Kidney epithelial cell (primary cell): Measurements from ENCODE around the gene GABRB3. TPM values are rescaled to one million over a fixed set of nuclear protein-coding genes. Genes with fewer than 3 reads are reported as not detected.

Experiments used
- DNase-seq: peaks from one replicate; pipeline ENCODE4 v3.0.0-alpha.2; 2010; ENCODE audit warnings: low read depth
- H3K27me3 ChIP-seq: 2 replicates; pipeline ENCODE4 v1.6.0; 2011; ENCODE audit warnings: low read length; ENCODE audit not compliant: control insufficient read depth, insufficient read depth
- H3K36me3 ChIP-seq: 2 replicates; pipeline ENCODE4 v1.5.1; 2011; ENCODE audit warnings: low read length; ENCODE audit not compliant: control insufficient read depth, insufficient read depth
- H3K4me3 ChIP-seq: 2 replicates; pipeline ENCODE4 v1.5.1; 2011; ENCODE audit warnings: low read depth, mild to moderate bottlenecking, control low read depth, low read length
- total RNA-seq: library from RNA; depleted of rRNA; stranded (reverse); fragments of >200 nt; gene quantifications from 2 replicates; pipeline ENCODE4 v1.2.3, GENCODE V29; 2015
- TF ChIP-seq, protein P1 (sequence below): IDR thresholded peaks from 2 replicates; pipeline ENCODE4 v1.5.1; 2011; ENCODE audit warnings: mild to moderate bottlenecking, moderate library complexity, low read length, control low read depth, inconsistent platforms; ENCODE audit not compliant: insufficient read depth, poor library complexity, severe bottlenecking

The GABRB3 gene
- total RNA-seq, 1 donor from 2014 or later = 0.21 TPM

- Histone ChIP-seq H3K4me3 (no peak overlapping the region), H3K36me3 (no peaks in the 10 kb centered on the region), H3K27me3 (no peaks in the 10 kb centered on the region)
- no peak for DNase-seq
- TF ChIP-seq, protein P1, sequence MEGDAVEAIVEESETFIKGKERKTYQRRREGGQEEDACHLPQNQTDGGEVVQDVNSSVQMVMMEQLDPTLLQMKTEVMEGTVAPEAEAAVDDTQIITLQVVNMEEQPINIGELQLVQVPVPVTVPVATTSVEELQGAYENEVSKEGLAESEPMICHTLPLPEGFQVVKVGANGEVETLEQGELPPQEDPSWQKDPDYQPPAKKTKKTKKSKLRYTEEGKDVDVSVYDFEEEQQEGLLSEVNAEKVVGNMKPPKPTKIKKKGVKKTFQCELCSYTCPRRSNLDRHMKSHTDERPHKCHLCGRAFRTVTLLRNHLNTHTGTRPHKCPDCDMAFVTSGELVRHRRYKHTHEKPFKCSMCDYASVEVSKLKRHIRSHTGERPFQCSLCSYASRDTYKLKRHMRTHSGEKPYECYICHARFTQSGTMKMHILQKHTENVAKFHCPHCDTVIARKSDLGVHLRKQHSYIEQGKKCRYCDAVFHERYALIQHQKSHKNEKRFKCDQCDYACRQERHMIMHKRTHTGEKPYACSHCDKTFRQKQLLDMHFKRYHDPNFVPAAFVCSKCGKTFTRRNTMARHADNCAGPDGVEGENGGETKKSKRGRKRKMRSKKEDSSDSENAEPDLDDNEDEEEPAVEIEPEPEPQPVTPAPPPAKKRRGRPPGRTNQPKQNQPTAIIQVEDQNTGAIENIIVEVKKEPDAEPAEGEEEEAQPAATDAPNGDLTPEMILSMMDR = no peak
These were observed 43.3 kb downstream of the GABRB3 start for GRCh38 chr15:26729581-26729980.

- DNase-seq = no peak
- no peaks in the 10 kb centered on the region for H3K36me3 ChIP-seq
- H3K4me3 ChIP-seq = no peak overlapping the region
- H3K27me3 ChIP-seq = no peaks in the 10 kb centered on the region
- TF ChIP-seq, protein P1 = no peak
These were observed 43.8 kb downstream of the GABRB3 start for GRCh38 chr15:26729030-26729429.

- TF ChIP-seq, protein P1 = no peak
- no peak for DNase-seq
- no peaks in the 10 kb centered on the region for H3K27me3 ChIP-seq
- H3K4me3 ChIP-seq = no peak overlapping the region
- no peaks in the 10 kb centered on the region for H3K36me3 ChIP-seq
These were observed 48.3 kb downstream of the GABRB3 start for GRCh38 chr15:26724381-26725150.

GRCh38 chr15:26722621-26723160, 50.2 kb downstream of the GABRB3 start:
- Histone ChIP-seq H3K27me3 (no peaks in the 10 kb centered on the region), H3K36me3 (no peaks in the 10 kb centered on the region), H3K4me3 (no peak overlapping the region)
- no peak for DNase-seq
- TF ChIP-seq, protein P1 = no peak

DNA sequence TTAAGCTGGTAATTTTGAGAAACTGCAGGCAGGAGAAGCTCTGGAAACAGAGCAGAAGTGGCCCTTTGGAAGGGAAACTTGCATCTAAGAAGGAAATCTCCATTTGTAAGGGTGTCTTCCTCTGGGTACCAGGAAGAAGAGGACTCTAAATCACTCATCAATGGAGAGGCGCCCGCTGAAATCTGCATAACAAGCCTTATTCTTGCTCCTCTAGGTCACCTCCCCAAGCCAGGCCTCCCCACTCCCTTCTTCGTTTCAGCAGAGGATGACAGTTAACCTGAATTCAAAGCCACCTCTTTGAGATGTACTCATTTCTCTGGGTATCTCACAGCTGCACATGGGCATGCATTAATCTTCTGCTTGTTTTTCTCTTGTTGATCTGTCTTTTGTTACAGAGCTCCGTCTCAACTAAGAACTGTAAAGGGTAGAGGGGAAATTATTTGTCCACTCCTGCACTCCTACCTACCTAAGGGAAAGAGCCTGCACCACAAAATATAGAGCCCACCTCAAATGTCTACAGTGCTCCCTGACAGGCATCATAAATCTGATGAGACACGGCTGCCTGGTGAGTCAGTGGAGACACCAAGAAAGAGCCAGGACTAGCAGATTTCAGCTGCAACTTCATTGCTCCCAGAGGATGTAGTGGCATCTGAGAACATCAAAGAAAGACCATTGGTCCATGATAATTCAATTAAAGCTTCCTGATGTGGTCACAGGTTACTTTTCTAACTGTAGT, 51.5 kb downstream of the GABRB3 start:
- no peaks in the 10 kb centered on the region for H3K36me3 ChIP-seq

More for the DNA sequence above, 51.5 kb downstream of the GABRB3 start:
- Histone ChIP-seq H3K27me3 (no peaks in the 10 kb centered on the region), H3K4me3 (no peak overlapping the region)
- DNase-seq = no peak
- TF ChIP-seq, protein P1 = no peak
